GM18511 (cell line): ENCODE data around the gene SOX21.
A peak's percentile ranks its signal among the peaks of the same experiment; 100 is the strongest.
"Not testable (repeated sequence)": the region's sequence is repeated elsewhere in the genome, so short reads cannot be mapped to it uniquely, and the experiment has no call there.

Source experiments
- ATAC-seq: cut with Tn5 transposase; IDR thresholded peaks from one replicate; pipeline ENCODE4 v1.9.1; 2021; ENCODE audit warnings: mild to moderate bottlenecking, moderate library complexity; ENCODE audit not compliant: unreplicated experiment

The SOX21 gene

DNA sequence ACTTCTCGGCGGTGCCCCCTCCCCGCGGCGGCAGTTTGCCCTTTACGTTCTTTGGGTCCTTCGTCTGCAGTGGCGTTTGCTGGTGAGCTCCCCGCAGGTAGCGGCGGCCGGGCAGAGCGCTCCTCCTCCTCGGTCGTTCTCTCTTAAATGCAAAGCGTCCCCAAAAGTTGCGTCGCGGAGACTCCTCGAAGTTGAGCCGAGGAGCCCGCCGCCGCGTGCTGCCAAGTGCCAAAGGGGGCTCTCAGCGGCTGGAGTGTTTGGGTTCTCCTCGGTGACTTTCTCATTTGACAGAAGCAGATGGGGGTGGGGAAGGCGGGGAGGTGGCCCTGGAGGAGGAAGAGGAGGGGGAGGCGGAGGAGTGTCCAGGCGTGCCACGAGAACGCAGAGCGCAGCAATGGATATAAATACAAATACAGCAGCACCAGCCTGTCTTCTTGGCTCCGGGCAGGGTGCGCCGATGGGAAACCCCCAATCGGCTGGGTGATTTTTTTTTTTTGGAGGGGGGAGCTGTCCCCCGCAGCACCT lies at the start of gene SOX21:
Gene SOX21, minus strand, starts transcription at position 259 of the 525 bp plus-strand sequence. CDS start 496 bp downstream, outside the sequence.
- no peak for ATAC-seq

DNA sequence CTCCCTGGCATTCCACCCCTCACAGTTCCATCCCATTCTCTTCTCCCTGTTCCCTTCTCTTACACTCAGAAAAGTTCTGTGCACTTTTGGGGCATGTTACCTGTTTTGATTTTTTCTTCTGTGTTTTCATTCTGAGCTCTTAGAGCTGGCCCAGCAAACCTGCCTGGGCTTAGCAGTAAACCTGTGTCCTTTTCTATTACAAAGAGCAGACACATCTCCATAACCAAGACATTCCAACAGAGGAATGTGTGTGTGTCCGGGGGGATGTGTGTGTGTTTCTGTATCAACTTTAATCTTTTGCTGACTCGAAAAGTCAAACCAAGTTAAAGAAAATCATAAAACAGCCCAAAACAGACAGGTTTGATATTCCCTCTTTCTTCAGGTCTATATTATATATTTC lies 49.1 kb upstream of the SOX21 start:
- no peak for ATAC-seq

DNA sequence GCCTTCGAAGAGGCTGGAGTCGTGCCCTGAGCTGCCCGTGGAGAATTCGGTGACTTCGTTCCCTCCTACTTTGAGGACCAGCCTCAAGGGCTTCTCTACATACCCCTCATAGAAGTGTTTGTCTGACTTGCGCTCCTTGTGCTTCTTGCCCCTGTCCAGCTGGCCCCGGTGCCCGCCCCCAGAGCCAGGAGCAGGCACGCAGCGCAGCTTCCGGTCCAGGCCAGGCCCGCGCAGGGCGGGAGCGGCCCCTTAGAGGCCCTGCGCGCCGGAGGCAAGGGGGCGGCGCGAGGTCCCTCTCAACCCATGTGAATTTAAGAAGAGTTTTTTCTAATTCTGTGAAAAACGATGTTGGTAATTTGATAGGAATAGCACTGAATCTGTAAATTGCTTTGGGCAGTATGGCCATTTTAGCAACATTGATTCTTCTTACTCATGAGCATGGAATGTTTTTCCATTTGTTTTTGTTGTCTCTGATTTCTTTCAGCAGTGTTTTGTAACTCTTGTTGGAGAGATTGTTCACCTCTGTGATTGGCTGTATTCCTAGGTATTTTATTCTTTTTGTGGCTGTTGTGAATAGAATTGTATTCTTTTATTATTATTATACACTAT lies 46.9 kb upstream of the SOX21 start:
- ATAC-seq: no peak

DNA sequence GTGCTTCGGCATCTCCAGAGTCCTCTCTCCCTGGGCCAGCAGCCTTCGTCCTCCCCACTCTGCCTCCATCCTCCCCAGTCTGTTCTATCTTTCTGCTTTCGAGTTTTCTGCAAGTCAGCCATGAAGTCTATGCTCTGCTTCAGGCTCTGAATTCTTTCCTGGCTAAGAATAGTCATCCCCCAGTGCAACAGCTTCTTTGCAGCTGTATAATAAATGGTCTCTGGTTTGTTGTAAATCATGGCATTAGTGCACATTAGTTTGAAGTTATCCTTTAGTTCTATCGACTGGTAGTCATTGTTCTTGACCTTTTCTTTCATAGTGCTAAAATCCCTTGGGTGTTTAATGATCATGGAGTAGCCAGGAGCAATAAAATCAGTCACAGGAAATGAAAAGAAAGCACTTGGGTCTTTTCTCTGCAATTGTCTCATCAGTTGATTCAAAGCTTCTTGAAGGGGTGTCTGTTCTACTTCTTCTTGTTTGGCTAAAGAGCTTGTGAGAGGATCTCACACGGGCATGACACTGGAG lies 46.2 kb upstream of the SOX21 start:
- ATAC-seq: no peak

DNA sequence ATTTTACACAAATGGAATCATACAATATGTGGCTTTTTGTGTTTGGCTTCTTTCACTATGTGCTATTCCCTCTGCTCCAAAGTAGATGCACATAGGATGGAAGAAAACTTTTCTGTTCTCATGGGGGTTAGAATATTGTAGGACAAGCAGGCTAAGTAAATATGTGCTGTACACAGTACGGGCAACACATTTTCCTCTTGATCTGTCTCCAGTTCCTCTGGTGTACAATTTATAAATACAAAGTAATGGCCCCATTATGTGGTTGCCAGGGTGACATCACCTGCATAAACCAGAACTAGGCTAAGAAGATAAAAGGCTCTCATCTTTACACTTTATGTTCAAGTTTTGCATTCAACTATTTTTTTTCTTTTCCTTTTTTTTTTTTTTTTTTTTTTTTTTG lies 41.0 kb upstream of the SOX21 start:
- no peak for ATAC-seq

DNA sequence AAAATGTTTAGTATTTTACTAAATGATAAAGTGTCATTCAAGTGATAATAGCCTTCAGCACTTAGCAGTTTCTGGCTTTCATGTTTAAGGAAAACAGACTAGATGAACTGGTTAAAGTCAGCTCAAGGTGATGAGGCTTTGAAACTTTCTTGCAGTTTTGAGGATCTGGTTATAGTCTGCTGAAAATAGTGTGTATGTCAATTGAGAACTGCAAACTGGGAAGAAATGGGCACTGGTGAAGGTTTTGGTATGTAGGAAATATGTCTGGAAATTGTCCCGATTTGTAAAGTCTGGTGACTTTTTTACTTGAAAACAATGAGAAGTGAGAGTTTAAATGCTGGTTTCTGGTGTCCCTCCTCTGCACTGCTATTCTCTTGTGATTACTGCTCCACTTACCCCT lies 36.8 kb upstream of the SOX21 start:
- no peak for ATAC-seq

DNA sequence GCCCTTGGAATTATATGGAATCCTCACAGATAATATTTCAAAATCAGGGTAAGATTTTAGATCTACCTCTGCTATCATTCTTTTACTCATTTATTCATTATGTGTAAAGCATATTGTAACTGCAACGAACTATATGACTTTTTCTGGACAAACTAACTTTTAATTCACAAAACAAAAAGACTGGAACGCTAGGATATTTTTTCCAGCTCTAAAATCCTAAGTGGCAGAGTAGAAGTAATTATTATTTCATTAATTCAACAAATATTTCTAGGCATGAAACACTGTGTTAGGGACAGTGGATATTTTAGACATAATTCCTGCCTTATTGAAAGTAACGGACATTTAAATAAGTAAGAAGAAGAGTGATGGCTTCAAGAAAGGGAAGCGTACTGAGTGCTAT lies 26.9 kb upstream of the SOX21 start:
- no peak for ATAC-seq

DNA sequence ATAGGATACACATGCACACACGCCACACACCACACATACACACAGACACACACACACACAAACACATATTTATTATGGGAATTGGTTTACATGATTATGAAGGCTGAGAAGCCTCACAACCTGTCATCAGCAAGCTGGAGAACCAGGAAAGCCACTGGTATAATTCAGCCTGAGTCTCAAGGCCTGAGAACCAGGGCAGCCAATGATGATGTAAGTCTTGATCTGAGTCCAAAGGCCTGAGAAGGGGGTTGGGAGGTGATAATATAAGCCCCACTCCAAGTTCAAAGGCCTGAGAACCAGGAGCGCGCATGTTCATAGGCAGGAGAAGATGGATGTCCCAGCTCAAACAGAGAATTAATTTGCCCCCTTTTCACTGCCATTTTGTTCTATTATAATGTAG lies 18.7 kb upstream of the SOX21 start:
- no peak for ATAC-seq

DNA sequence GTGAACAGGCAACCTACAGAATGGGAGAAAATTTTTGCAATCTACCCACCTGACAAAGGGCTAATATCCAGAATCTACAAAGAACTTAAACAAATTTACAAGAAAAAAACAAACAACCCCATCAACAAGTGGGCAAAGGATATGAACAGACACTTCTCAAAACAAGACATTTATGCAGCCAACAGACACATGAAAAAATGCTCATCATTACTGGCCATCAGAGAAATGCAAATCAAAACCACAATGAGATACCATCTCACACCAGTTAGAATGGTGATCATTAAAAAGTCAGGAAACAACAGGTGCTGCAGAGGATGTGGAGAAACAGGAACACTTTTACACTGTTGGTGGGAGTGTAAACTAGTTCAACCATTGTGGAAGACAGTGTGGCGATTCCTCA lies 17.6 kb upstream of the SOX21 start:
- not testable (repeated sequence) for ATAC-seq

DNA sequence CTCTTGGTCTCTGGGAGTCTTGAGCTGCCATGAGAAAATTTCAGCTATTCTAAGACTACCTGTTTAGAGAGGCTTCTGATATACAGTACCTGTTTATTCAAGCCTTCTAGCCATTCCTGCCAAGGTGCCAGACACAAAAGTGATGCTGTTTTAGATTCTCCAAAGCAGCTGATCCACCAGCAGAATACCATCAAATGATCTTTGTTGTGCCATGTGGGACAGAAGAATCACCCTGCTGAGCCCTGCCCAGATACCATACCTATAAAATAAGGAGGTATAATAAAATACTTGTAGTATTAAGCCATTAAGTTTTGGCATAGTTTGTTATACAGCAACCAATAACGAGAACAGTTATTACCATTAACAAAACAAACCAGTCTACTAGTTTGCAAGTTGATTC lies 14.1 kb upstream of the SOX21 start:
- no peak for ATAC-seq

DNA sequence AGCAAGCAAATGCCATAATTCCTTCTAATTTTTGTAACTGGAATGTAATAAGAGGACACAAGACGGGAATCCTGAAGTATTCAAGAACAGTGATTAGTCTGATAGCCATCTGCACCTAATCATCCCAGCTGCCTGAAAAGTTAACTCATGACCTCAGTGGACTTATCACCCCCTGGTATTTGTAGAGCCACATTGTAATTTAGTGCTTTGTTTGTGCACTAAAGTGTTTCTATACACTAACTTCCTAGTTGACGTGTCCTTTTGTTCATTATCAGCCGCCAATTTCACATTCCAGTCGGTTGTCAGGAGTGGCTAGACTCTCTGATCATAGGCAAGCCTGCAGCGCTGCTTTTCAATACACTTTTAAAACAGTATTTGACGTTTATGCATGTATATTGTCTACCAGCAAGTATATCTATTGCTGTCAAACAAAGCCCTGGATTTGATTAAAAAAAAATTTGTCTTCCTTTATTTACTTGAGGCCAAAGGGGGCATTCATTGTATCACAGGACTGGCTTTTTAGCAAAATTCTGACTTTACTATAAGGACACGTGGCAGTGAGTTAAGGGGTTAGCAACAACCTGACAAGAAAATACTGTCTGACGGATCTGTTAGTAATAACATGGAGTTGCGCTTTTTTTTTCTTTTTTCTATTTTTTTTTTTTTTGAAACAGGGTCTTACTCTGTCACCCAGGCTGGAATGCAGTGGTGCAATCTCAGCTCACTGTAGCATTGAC lies 10.4 kb upstream of the SOX21 start:
- ATAC-seq: no peak

DNA sequence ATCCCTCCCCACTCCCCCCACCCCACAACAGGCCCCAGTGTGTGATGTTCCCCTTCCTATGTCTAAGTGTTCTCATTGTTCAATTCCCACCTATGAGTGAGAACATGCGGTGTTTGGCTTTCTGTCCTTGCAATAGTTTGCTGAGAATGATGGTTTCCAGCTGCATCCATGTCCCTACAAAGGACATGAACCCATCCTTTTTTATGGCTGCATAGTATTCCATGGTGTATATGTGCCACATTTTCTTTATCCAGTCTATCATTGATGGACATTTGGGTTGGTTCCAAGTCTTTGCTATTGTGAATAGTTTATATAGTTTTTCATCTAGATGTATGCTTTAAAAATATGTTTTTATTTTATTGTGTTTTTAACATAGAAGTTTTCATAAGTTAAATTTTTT lies 6.4 kb upstream of the SOX21 start:
- not testable (repeated sequence) for ATAC-seq

DNA sequence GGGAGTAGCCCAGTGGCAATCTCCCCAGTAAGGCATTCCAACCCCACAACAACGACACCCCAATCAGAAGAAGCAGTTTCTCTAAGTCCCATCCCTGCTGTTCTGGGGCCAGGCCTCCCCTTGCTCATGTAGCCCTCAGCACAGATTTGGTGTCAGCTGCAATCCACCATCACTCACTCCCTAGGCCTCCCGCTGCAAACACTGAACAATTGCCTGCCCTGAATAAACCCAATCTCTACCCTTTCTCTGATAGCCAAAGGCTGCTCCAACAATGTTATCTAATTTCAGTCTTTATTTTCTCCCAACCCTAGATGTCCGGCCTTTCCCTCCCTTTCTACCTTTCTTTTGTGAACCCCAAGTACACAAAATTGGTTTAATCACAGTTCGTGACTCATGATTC lies 5.6 kb upstream of the SOX21 start:
- no peak for ATAC-seq

DNA sequence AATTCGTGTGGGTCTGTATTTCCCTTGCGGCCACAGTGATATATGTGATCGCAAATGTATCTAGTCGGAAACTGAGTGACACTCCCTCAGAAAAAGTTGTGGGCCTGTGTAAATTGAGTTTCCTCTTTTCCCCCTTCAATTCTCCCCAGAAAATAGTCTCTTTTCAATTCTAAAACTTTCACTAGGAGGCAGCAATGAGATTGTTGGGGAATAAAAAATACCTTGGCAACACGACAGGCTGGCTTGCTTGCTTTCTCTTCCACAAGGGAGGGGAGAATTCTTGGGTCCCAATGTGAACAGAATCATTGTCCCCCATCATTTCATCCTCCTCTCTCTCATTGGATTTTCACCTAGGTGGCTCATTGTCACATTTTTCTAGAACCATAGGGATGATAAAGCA lies 3.7 kb upstream of the SOX21 start:
- no peak for ATAC-seq

DNA sequence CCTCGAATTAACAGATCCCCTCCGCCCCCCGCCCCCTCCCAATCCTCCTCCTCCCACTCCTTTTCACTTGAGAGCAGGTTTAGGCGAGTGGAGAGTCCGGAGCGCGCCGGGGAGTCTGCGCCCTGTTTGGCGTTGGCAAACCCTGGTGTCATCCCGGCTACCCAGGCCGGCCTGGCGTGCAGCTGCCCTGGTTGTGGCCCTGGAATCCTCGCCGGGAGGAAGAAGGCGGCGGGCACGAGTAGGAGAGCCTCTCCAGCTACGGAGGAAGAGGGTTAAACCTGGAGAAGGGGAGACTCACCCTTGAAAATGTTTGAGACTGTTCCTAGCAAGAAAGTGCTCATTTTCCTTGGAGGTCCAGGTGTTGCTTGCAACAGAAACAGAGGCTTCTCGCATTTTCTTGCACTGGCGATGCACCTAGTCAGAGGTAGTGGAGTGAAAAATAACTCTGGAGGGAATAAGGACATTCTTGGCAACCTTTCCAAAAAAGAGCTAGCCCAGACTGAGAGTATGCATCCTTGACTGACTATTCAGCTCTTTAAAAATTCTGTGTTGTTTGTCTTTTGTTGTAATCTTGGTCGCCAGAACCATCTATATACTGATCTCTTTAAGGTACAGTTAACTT lies 1.3 kb upstream of the SOX21 start:
- no peak for ATAC-seq

DNA sequence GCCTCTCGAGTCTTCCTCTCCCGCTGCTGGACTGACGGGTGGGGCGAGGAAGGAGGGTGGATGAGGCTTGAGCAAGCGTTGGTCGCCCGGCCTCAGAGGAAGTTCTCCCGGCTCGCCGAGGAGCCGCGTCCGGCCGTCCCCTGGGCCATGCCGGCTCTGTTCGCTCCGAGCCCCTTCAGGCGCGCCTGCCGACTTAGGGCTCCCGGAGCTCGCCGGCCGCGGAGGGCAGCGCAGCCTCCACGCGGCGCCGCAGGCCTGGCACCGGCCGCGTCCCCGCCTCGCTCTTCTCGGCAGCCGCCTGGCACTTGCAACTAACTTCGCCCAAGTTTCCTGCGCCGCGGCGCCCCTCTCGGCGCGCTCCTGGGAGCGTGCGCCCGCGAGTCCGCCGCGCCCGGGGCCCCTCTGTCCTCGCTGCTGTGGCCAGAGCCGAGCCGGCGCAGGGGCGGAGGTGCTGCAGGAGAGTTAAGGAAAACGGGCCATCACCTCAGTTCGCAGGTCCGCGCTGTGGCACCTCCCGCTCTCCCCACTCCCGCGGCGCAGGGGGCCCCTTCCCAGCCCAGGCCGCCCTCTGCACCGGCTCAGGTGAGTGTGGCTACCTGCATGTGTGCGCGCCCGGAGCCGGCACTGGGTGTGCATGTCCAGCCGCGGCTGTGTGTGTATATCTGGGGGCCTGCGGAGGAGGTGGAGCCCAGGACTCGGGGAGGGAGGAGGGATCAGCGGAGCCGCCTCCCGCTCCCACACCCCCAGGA lies 641 bp upstream of the SOX21 start:
- ATAC-seq: no peak

DNA sequence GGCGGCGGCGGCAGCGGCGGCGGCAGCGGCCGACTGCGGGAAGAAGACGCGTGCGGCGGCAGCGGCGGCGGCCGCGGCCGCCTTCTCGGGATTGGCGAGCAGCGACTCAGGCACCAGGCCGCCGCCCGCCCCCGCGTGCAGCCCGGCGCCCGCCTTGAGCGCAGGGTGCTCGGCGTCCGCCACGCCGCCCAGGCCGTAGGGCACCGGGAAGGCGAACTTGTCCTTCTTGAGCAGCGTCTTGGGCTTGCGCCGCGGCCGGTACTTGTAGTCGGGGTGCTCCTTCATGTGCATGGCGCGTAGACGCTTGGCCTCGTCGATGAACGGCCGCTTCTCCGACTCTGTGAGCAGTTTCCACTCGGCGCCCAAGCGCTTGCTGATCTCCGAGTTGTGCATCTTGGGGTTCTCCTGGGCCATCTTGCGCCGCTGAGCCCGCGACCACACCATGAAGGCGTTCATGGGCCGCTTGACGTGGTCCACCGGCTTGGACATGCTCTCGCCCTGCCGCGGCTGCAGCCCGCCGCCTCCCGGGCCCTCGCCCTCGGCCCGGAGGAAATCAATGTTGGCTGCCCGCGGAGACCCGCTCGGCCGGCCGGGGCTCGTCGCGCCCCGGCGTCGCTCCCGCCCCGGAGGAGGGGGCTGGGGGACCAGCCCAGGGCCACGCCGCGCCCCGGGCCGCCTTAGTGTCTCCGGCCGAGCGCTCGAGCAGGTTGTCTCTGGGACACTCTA lies 621 bp downstream of the SOX21 start:
- ATAC-seq: peak; percentile 35

DNA sequence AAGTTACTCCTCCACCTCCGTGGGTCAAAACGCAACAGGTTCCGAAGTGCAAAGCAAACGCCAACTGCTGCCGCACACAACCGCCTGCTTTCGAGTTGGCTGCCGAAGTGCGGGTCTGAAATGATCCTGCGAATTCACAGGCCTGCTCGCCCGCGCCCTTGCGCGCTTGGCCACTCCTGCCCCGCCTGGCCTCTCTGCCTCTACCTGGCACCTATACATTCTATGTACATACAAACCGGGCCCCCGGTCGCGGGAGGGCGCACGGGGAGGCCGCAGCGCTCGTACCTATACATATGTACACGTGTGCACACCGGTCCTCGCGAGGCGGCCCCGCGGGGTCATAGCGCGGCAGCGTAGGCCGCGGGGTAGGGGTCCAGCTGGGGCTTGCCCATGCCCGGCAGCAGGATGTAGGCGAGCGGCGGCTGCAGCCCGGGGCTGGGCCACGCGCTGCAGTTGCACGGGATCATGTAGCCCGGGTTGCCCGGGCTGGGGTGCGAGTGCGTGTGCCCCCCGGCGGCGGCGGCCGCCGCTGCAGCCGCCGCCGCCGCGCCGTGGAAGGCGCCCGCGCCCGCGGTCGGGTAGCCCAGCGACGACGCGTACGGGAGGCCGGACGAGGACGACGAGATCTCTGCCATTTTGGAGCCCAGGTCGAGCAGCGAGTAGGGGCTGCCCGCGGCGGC lies 1.3 kb downstream of the SOX21 start:
- ATAC-seq: peak; percentile 53

DNA sequence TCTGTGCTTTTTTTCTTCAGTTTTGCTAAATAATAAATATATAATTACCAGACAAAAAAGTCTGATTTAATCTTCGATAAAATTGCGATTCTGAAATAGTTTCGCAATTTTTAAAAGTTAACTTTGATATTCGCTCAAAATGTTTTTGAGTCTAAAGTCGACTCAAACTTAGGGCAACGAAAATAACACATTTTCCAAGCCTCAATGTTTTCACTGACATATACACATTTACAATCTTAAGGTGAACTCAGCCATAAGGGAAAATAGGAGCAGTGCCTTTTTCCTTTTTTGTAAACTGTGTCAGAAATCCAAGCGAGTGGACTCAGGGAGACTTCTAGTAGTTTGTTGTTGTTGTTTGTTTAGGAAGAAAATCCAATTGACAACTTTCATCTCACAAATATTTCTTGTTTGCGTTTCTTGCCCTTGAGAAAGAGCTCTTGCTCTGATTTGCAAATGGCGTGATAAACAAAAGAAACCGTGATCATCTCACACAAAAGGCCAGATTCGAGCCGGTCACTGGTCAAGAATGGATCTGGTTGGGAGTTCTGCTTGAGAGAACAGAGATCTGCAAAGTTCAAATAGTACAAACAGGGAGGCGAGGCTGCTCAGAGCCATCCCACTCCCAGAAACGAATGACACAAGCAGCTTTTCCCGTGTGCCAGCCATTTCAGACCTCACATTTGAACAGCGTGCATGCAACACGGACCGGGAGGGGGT lies 2.1 kb downstream of the SOX21 start:
- ATAC-seq: no peak
